HUDEP-2 (cell line): Measurements from ENCODE around the gene LARGE1.

Source experiments
- DNase-seq, 76 experiments: peaks; one replicate each; lab custom pipeline; 2025; ENCODE audit not compliant: unreplicated experiment in 76 of 76; lab: John Stamatoyannopoulos, UW

LARGE1 gene

DNA sequence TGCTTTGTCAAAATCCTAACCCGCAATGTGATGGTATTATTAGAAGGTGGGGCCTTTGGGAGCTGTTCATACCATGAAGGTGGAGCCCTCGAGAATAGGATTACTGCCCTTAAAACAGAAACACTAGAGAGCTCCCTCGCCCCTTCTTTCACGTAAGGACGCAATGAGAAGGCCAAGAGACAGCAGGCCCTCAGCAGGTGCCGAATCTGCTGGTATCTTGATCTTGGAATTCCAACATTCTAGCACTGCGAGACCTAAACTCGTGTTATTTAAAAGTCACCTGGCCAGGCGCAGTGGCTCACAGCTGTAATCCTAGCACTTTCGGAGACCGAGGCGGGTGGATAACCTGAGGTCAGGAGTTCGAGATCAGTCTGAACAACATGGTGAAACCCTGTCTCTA is 33.1 kb downstream of the LARGE1 start:
- DNase-seq, result no peak

DNA sequence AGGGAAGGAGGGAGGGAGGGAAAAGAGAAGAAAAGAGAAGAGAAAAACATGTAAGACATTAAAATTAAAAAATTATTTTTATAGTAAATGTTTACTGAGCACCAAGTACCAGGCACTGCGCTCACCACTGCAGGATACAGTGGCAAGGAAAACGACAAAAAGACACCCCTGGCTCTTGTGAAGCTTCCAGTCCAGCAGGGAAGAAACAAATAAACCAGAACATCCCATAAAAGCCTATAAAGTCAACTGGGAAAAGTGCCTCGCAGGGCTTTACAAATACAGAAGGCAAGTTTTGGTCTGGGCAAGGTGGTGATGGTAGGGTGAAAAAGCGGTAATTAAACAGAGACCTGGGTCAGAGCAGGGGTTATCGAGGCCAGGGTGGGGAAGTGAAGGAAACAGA is 33.6 kb downstream of the LARGE1 start:
- no peak for DNase-seq

DNA sequence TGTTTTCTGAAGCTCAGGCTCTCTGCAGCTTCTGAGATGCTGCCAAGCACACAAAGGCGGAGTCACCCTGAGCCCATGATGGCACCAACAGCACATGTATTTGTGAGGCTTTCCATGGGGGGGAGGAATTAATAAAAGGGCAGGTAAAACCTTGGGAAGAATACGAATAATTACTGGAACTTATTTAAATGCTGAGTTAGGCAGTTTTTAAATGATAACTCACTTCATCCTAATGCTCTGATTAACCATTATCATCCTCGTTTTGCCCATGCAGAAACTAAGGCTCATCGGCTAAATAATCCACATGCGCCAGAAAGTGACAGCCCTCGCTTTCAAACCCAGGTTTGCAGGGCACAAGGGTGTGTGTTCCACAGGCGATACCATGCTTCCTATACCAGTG is 35.4 kb downstream of the LARGE1 start:
- no peak for DNase-seq

DNA sequence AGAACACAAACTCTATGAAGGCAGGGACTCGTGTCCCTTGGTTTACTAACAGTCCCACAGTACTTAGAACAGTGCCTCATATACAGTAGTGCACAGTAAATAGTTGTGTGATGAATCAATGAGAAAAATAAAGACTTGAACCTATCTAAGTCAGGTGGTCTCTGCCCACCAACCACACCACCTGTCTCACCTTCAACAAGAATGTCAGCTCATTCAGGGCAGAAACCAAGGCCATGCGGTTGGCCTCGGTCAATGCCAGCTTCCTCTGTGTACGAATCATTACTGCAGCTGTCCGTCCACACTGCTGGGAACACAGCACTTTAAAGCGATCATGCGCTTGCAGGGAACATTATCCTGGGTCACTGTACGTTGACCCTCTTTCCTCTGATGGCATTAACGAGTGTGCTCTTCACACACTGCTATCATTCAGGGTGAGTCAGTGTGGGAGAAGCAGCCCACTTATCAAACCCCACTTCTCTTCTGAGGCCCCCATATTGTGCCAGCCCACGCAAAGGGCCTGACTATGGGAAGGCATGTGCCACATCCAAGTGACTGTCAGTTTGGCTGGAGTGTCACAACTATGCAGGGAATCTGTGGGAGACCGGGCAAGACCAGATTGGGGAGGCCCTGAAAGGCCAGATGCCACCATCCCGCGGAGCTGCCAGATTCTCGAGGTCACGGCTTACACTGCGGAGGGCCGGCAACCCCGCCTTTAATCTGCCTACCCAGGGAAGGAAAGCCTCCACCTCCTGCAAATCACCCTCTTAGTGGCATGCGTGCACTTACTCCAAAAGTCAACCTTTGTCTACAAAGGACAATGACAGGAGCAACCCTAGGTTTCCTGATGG is 36.1 kb downstream of the LARGE1 start:
- DNase-seq, result no peak

DNA sequence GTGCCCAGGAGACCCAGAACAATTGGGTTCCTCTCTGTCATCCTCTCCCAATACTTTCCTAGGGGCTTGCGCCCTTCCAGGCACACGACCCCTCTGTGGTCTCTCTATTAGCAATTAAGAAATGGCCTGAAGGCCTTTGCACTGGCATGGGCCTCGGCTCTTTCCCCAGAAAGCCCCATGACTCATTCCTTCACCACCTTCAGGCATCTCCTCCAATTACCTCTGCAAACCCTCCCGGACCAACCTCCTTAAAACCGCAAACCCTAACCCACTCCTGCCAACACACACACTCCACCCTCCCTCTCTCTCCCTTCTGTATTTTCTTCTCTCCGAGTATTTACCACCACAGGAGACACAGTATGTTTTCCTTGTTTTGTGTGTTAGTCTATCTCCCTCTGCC is 36.7 kb downstream of the LARGE1 start:
- no peak for DNase-seq

DNA sequence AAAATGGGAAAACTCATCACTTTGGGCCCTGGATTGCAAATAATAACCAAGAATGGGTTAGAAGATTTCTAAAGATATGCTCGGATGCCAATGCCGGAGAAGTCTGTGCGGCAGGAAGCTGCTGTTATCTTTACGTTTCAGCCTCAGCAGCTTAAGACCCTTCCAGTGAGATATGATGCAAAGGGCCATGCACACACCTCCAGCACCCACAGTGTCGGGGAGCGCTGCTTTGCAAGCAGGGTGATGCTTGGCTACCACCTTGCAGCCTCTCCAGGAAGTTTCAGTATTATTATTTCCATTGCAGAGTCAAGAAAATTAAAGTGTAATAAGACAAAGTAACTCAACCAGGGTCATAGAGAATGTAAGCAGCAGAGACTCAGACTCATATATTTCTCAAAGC is 37.3 kb downstream of the LARGE1 start:
- no peak for DNase-seq

DNA sequence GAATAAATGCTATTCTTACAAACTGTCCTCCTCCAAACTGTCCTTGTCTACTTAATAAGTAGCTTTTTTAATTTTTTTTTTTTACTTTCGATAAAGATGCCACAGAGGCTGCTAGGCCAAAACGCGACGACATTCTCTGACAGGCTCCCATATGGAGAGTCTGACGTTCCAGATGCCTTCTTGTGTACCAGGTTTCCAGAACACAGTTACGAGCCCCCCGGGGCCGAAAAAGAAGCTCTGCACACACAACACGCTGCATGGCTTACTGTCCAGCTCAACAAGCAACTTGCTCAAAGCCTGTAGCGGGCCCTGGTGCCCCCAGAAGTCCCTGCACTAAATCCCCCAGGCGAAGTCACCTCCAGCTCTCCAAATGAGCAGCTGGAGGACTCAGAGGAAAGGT is 39.3 kb downstream of the LARGE1 start:
- DNase-seq, result no peak

DNA sequence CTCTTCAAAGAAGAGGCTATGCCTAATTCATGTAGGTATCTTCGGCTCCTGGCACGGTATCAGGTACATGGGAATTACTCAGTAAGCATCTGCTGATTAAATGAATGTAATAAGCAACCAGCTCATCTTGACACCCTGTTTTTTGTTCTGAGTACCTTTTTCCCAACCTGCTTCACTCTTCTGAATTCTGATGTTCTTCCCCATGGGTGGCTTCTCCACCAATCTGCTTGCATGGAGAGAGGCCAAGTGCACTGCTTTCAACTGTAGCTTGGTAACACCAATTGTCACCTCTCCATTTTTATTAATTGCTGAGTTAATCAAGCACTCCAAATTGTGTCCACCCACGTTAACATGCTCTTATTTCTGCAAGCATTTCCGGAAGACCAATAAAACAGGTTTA is 40.5 kb downstream of the LARGE1 start:
- DNase-seq, result no peak

DNA sequence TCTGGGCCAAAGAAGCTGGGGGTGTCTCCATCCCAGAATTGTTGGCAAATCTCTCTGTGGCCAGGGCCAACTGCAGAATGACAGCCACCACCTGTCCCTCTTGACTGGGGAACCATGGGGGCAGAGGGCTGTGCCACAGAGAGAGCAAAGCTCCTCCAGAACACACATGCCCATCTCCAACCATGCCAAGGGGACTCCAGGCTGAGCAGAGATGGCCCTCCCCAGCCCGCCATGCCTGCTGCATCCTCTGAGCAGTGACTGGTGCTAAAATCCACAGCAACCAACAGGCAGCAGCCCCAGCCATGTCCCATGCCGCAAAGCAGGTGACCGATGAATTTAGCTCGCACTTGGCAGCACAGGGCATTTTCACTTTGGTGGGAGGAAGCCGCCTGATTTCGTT is 45.0 kb downstream of the LARGE1 start:
- no peak for DNase-seq

DNA sequence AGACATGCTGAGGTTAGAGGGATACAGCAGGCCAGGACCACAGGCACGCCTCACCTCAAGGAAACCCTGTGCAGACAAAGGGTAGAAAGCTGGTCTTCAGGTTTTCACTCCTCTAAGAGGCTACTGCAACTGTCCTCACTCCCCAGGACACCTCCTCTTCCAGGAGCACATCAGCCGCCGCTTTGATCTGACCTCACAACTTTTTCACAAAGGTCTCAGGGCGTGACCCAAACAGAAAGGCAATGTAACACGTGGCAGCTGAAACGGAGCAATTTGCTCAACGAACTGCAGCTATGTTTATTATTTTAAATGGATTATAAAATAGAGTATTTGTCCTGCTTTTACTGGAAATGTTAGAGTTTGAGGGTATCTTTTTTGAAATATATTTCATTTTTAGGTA is 46.1 kb downstream of the LARGE1 start:
- DNase-seq, result no peak

DNA sequence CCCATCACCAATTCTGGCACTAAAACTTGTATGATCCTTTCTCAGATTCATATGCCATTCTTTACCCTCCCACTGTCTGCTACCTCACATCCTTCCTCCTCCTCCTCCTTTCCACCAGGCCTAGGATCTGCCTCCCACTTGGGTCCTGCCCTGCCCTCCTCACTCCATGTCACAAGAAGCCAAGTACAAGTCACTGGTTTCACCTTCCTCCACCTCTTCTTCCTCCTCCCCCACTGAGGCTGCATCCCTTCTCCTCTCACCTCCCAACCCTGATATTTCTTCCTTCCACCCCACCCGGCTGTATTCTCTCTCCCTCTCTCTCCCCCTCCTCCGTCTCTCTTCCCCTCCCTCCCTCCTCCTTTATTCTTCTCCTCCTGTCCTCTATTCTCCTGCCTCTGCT is 46.6 kb downstream of the LARGE1 start:
- DNase-seq, result no peak

DNA sequence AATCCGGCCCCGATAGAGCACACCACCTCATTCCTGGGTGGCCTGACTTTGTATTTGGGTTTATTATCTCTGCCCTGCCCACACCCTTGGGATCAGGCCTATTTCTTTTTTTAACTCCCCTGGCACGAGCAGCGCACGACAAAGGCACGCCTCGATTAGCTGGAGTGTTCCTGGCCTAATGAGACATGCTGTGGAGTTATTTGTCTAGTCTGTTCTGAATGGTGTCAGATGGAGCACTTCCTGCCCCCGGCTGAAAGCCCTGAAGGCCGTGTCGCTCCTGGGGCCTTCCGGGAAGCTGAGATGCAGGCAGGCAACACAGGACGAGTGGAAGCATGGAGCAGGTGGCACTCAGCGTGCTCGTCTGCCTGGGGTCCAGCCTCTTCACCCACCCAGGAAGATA is 47.1 kb downstream of the LARGE1 start:
- DNase-seq, result no peak

DNA sequence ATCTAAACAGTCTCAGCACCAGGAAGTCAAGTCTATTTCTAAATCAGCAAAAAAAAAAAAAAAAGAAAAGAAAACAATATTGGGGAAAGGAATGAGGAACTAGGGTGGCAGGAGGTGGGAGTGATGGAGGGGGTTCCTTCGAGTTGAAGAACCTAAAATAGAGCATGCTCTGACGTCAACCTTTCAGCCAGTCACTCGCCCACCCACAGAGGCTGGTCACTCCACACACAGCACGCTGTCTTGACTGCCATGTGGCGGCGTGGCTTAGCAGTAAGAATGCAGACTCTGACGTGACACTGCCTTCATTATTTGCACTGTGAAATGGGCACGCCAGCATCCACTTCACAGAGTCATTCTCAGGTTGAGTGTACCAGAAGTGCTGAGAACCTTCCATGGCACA is 48.3 kb downstream of the LARGE1 start:
- DNase-seq, result no peak

DNA sequence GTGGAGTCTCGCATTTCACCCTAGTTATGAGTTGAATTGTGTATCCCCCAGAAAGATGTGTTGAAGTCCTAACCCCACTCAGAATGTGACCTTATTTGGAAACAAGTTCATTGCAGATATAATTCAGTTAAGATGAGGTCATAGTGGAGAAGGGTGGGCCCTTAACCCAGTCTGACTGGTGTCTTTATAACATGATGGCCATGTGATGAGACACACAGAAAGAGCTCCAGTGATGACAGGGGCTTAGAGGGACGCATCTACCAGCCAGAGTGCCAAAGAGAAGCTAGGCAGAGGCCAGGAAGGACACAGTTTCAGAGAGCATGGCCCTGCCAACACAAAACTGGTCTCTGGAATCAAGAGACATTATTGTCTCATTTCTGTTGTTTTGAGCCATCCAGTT is 50.3 kb downstream of the LARGE1 start:
- no peak for DNase-seq

DNA sequence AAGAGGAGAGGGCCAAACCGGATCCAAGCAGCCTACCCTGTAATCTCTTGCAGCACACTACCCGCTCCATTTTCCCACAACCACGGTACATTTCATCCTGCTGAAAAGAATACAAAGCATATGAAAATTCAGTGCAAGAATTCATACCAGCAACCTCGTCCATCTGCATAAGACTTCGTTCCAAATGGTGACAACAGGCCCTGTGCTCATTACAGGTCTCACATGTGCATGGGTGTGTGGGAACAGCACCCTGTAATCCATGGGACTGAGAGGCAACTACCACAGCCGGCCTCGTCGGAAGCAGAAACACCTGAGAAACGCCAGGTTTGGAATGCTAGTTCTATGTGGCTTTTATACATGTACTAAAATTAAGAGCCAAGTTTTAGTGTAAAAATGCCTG is 52.3 kb downstream of the LARGE1 start:
- no peak for DNase-seq

DNA sequence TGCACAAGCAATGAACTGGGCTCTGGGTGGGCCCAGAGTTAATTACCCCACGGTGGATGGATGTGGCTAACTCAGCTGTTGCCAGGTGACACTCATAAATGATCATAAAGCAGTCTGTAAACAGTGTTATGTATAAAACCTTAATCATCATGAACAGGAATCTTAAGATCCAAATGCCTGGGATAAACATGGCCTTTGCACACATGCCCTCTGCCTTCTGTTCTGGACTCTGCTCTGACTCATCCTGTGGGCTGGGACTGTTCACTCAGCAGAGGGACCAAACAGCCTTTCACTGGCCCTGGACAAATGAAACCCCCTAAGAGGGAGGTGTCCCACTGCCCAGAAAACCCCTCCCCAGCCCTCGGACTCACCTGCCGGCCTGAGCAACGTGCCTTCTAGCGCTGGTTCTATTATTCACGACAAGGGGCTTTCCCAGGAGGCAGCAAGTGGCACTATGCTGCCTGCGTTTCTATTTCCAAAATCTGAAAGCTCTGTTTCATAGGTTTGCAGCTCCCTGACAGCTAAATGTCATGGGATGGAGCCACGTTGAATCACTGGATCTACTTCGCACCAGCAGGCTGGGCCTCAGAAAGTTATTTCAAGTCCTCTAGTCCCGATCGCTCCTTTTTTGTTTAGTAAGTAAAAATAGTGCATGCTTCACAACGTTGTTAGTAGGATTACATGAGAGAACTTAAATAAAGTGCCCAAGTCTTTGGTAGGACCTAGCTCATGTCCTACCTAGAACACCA is 53.0 kb downstream of the LARGE1 start:
- no peak for DNase-seq

DNA sequence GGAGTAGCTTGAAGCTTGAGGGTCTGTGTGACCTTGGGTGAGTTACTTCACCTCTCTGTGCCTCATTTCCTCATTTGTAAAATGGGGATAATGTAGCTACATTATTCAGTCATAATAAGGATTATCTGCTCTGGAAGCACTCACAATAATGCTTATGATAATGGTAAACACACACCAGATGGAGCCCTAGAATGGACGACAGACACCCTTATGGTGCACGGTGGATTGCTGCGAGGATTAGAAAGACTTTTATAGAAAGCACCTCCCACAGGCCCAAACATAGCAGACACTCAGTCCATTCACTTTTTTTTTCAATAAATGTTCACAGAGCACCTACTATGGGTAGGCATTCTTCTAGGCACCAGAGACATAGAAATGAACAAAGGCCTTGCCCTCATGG is 53.8 kb downstream of the LARGE1 start:
- DNase-seq, result no peak

DNA sequence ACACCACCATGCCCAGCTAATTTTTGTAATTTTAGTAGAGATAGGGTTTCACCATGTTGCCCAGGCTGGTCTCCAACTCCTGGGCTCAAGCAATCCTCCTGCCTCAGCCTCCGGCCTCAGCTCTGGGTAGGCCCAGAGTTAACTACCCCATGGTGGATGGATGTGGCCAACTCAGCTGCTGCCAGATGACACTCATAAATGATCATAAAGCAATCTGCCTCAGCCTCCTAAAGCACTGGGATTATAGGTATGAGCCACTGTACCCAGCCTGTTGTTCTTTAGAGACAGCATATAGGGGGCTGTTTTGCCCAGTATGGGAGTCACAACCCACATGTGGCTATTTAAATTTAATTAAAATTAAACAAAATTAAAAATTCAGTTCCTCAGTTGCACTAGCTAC is 54.3 kb downstream of the LARGE1 start:
- no peak for DNase-seq

DNA sequence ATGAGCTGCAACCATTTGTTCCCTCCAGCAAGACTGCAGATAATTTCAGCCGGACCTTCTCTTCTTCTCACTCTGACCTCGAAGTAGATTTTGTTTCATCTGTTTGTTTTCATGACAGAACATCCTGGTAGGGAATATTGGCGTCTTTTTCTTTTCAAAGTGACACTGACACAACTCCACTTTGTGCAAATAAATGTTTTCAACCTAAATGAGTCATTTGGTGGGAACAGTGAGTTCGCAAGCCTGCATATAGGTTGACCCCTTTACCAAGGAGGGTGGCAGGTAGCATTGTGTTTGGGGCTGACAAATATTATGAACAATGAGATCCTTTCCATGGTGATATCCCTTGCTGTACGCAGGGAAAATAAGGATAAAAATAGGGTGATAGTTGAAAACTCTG is 55.0 kb downstream of the LARGE1 start:
- DNase-seq, result no peak

DNA sequence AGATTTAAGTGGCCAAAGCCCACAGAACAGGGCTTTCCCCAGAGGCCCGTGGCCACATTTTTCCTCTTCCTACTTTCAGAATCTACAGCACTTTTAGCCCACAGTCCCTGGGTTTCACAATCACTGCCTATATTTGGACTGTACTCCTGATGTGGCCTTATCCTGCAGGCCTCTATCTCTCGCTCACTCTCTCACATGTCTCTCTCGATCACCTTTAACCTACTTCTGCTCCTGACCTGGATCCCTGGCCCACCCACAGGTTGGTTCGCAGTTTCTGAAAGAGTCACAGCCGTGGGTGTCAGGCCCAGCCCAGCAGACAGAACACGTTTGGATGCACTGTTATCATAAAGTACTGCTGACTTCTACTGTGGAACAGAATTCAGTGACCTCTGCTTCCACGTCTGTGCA is 55.5 kb downstream of the LARGE1 start:
- no peak for DNase-seq

DNA sequence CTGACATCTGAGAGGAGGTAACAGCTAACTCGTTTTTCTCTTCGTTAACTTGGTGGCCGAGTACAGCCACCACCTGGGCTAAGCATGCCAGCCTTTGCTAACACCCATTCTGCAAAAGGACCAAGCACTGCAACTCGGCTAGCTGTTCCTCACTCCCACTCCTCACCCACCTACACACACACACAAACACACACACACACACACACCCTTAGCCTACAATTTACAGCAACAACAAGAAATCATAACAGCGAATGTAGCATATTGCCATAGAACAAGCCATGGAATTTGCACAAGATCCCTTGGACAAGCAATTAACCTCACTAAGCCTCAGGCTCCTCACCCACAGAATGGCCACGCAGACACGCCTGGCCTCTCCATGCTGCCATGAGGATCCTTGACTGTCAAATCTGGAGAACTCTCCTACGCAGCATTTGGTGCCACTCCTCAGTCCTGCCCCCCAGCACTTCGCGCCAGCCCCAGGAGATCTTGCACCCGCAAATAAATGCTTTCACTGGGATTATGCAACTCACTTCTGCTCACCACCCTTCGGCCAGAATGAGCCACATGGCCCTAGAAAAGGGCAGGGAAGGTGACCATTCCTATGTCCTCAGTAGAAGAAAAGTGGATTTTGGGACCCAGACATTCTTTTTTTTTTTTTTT is 58.9 kb downstream of the LARGE1 start:
- DNase-seq, result no peak

DNA sequence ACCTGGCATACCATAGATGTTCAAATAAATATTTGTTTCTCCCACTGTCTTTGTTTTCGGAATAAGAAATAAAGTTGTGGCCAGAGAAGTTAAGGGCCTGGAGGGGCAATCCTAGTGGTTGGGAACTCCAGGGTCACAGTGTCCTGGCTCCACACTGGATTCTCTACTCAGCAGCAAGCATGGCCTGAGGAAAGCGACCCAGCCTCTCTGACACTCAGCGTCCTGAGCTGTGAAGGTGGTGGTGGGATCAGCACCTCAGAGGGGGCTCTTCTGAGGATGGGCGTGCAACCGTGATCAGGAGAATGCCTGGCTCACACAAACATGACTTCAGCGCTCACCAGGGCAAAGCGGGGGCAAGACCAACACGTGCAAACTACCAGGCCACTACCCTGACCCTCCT is 59.9 kb downstream of the LARGE1 start:
- DNase-seq, result no peak
